Activated naive CD4-positive, alpha-beta T cell treated with anti-CD3 and anti-CD28 coated beads, Interleukin-2, amount 50 U/mL, for 24 hours (primary cell): ENCODE data around the gene KRTAP5-2.

ENCODE experiments used
- H3K27ac Mint-ChIP-seq: one replicate; pipeline ENCODE4 v1.8.0; 2021; ENCODE audit warnings: mild to moderate bottlenecking, mixed read lengths
- H3K27me3 Mint-ChIP-seq: one replicate; pipeline ENCODE4 v1.8.0; 2021; ENCODE audit warnings: mixed read lengths
- H3K36me3 Mint-ChIP-seq: one replicate; pipeline ENCODE4 v1.8.0; 2021; ENCODE audit warnings: mixed read lengths
- H3K4me1 Mint-ChIP-seq: one replicate; pipeline ENCODE4 v1.8.0; 2021; ENCODE audit warnings: mixed read lengths
- H3K4me3 Mint-ChIP-seq: one replicate; pipeline ENCODE4 v1.8.0; 2021; ENCODE audit warnings: mild to moderate bottlenecking, mixed read lengths
- H3K9me3 Mint-ChIP-seq: one replicate; pipeline ENCODE4 v1.8.0; 2021; ENCODE audit warnings: mixed read lengths

KRTAP5-2 gene

GRCh38 chr11:1559111-1559951 lies 38.8 kb downstream of the KRTAP5-2 start:
- no peaks in the 10 kb centered on the region for H3K4me1 Mint-ChIP-seq
- peaks cover 4% of the 10 kb centered on the region for H3K36me3 Mint-ChIP-seq
- H3K27ac Mint-ChIP-seq = no peak overlapping the region
- peaks cover 1% of the 10 kb centered on the region for H3K27me3 Mint-ChIP-seq
- H3K4me3 Mint-ChIP-seq = no peak overlapping the region
- H3K9me3 Mint-ChIP-seq = no peaks in the 10 kb centered on the region

GRCh38 chr11:1558775-1559110 lies 39.4 kb downstream of the KRTAP5-2 start:
- Mint-ChIP-seq H3K36me3 (peaks cover 4% of the 10 kb centered on the region), H3K27ac (no peak overlapping the region), H3K4me3 (no peak overlapping the region), H3K9me3 (no peaks in the 10 kb centered on the region), H3K4me1 (no peaks in the 10 kb centered on the region), H3K27me3 (peaks cover 1% of the 10 kb centered on the region)

- Mint-ChIP-seq H3K36me3 (peaks cover 4% of the 10 kb centered on the region), H3K4me3 (no peak overlapping the region), H3K27me3 (peaks cover 1% of the 10 kb centered on the region), H3K4me1 (no peaks in the 10 kb centered on the region), H3K9me3 (no peaks in the 10 kb centered on the region), H3K27ac (no peak overlapping the region)
Measured at GRCh38 chr11:1557904-1558774, 40.0 kb downstream of the KRTAP5-2 start.

GRCh38 chr11:1557051-1557884 lies 40.8 kb downstream of the KRTAP5-2 start:
- Mint-ChIP-seq H3K4me3 (no peak overlapping the region), H3K4me1 (no peaks in the 10 kb centered on the region), H3K9me3 (no peaks in the 10 kb centered on the region), H3K36me3 (peaks cover 4% of the 10 kb centered on the region), H3K27ac (no peak overlapping the region), H3K27me3 (peaks cover 1% of the 10 kb centered on the region)

GRCh38 chr11:1556278-1556902 lies 41.7 kb downstream of the KRTAP5-2 start:
- Mint-ChIP-seq H3K4me1 (no peaks in the 10 kb centered on the region), H3K27me3 (peaks cover 1% of the 10 kb centered on the region), H3K36me3 (peaks cover 4% of the 10 kb centered on the region), H3K4me3 (no peak overlapping the region), H3K27ac (no peak overlapping the region), H3K9me3 (no peaks in the 10 kb centered on the region)

- Mint-ChIP-seq H3K27me3 (peaks cover 1% of the 10 kb centered on the region), H3K4me1 (no peaks in the 10 kb centered on the region), H3K4me3 (no peak overlapping the region), H3K36me3 (peaks cover 4% of the 10 kb centered on the region), H3K9me3 (no peaks in the 10 kb centered on the region), H3K27ac (no peak overlapping the region)
Measured at GRCh38 chr11:1555713-1556153, 42.4 kb downstream of the KRTAP5-2 start.

GRCh38 chr11:1554981-1555712 lies 42.9 kb downstream of the KRTAP5-2 start:
- no peaks in the 10 kb centered on the region for H3K9me3 Mint-ChIP-seq
- H3K4me3 Mint-ChIP-seq = no peak overlapping the region
- no peaks in the 10 kb centered on the region for H3K4me1 Mint-ChIP-seq
- H3K27me3 Mint-ChIP-seq = peaks cover 1% of the 10 kb centered on the region
- H3K27ac Mint-ChIP-seq = no peak overlapping the region
- peaks cover 4% of the 10 kb centered on the region for H3K36me3 Mint-ChIP-seq

- Mint-ChIP-seq H3K27ac (no peak overlapping the region), H3K27me3 (peaks cover 7% of the 10 kb centered on the region), H3K4me3 (no peak overlapping the region), H3K9me3 (no peaks in the 10 kb centered on the region), H3K36me3 (peaks cover 4% of the 10 kb centered on the region), H3K4me1 (no peaks in the 10 kb centered on the region)
Measured at GRCh38 chr11:1553808-1554594, 44.1 kb downstream of the KRTAP5-2 start.

- peaks cover 12% of the 10 kb centered on the region for H3K27me3 Mint-ChIP-seq
- no peak overlapping the region for H3K4me3 Mint-ChIP-seq
- no peak overlapping the region for H3K27ac Mint-ChIP-seq
- H3K4me1 Mint-ChIP-seq = no peaks in the 10 kb centered on the region
- no peaks in the 10 kb centered on the region for H3K36me3 Mint-ChIP-seq
- no peaks in the 10 kb centered on the region for H3K9me3 Mint-ChIP-seq
Measured at GRCh38 chr11:1549338-1550330, 48.5 kb downstream of the KRTAP5-2 start.

GRCh38 chr11:1548221-1549070 lies 49.6 kb downstream of the KRTAP5-2 start:
- no peak overlapping the region for H3K4me3 Mint-ChIP-seq

GRCh38 chr11:1547467-1548098 lies 50.5 kb downstream of the KRTAP5-2 start:
- no peaks in the 10 kb centered on the region for H3K4me1 Mint-ChIP-seq
- no peaks in the 10 kb centered on the region for H3K36me3 Mint-ChIP-seq
- H3K27ac Mint-ChIP-seq = no peak overlapping the region
- peaks cover 12% of the 10 kb centered on the region for H3K27me3 Mint-ChIP-seq
- H3K4me3 Mint-ChIP-seq = no peak overlapping the region
- no peaks in the 10 kb centered on the region for H3K9me3 Mint-ChIP-seq

More at GRCh38 chr11:1548221-1549070, 49.6 kb downstream of the KRTAP5-2 start:
- Mint-ChIP-seq H3K27ac (no peak overlapping the region), H3K9me3 (no peaks in the 10 kb centered on the region), H3K27me3 (peaks cover 12% of the 10 kb centered on the region), H3K4me1 (no peaks in the 10 kb centered on the region), H3K36me3 (no peaks in the 10 kb centered on the region)
